Hepatocyte (in vitro differentiated cells): Measurements from ENCODE around the gene GDPD5. TPM values are rescaled to one million over a fixed set of nuclear protein-coding genes. Genes with fewer than 3 reads are reported as not detected.

Experiments used
- DNase-seq: peaks from one replicate; pipeline ENCODE4 v3.0.0-alpha.2; 2016; ENCODE audit warnings: low spot score
- H2AFZ ChIP-seq: fragments of 200-600 bp; sonication (generic); 2 replicates; pipeline ENCODE4 v1.6.0; 2016; ENCODE audit warnings: antibody characterized with exemption, mild to moderate bottlenecking
- H3K27ac ChIP-seq: fragments of 200-600 bp; sonication (generic); 2 replicates; pipeline ENCODE4 v1.5.1; 2016; ENCODE audit warnings: mild to moderate bottlenecking
- H3K27me3 ChIP-seq: fragments of 200-600 bp; sonication (generic); 2 replicates; pipeline ENCODE4 v1.6.1; 2016
- H3K36me3 ChIP-seq: fragments of 200-600 bp; sonication (generic); replicated peaks from 2 replicates; pipeline ENCODE4 v1.5.1; 2016; ENCODE audit warnings: low read depth; ENCODE audit not compliant: insufficient read depth
- H3K4me1 ChIP-seq: fragments of 200-600 bp; sonication (generic); 2 replicates; pipeline ENCODE4 v1.5.1; 2016; ENCODE audit warnings: mild to moderate bottlenecking, moderate library complexity; ENCODE audit not compliant: insufficient read depth
- H3K4me2 ChIP-seq: fragments of 200-600 bp; sonication (generic); 2 replicates; pipeline ENCODE4 v1.6.0; 2016
- H3K4me3 ChIP-seq: fragments of 200-600 bp; sonication (generic); 2 replicates; pipeline ENCODE4 v1.5.1; 2016; ENCODE audit warnings: mild to moderate bottlenecking
- H3K79me2 ChIP-seq: fragments of 200-600 bp; sonication (generic); 2 replicates; pipeline ENCODE4 v1.6.0; 2017; ENCODE audit warnings: mild to moderate bottlenecking
- H3K9me2 ChIP-seq: fragments of 200-600 bp; sonication (generic); replicated peaks from 2 replicates; pipeline ENCODE4 v1.6.0; 2017; ENCODE audit warnings: mild to moderate bottlenecking; ENCODE audit not compliant: insufficient read depth
- H3K9me3 ChIP-seq: fragments of 200-600 bp; sonication (generic); 2 replicates; pipeline ENCODE4 v1.5.1; 2016; ENCODE audit warnings: low read depth, mild to moderate bottlenecking
- H4K20me1 ChIP-seq: fragments of 200-600 bp; sonication (generic); 2 replicates; pipeline ENCODE4 v1.6.0; 2016; ENCODE audit warnings: mild to moderate bottlenecking; ENCODE audit not compliant: insufficient read depth, poor library complexity, severe bottlenecking
- EZH2 ChIP-seq: fragments of 200-600 bp; sonication (generic); IDR thresholded peaks from 2 replicates; pipeline ENCODE4 v1.6.1; 2016; ENCODE audit warnings: antibody characterized with exemption, mild to moderate bottlenecking, borderline replicate concordance
- EZH2phosphoT487 ChIP-seq: fragments of 200-600 bp; sonication (generic); IDR thresholded peaks from one replicate; pipeline ENCODE4 v1.6.1; 2018; ENCODE audit warnings: antibody characterized with exemption, mild to moderate bottlenecking, low read depth, moderate library complexity; ENCODE audit not compliant: unreplicated experiment, severe bottlenecking
- WGBS: methylation state at CpG from one replicate; pipeline ENCODE4 v1.1.6; 2016; ENCODE audit warnings: low lambda C conversion rate; ENCODE audit errors: missing lambda C conversion rate; 5-methylcytosine and 5-hydroxymethylcytosine counted together
- polyA plus RNA-seq: library from polyadenylated mRNA; unstranded; fragments of >200 nt; fragmentation: Nextera tagmentation; extraction: Ambion mirVana; gene quantifications from 2 replicates; pipeline ENCODE4 v1.2.1, GENCODE V29; 2016
- total RNA-seq: library from RNA; depleted of rRNA; stranded (reverse); fragments of >200 nt; gene quantifications from 2 replicates; pipeline ENCODE4 v1.2.3, GENCODE V29; 2014
- TF ChIP-seq, protein P1 (sequence below): fragments of 200-600 bp; sonication (generic); IDR thresholded peaks from 2 replicates; pipeline ENCODE4 v1.5.1; 2016; ENCODE audit warnings: antibody characterized with exemption, mild to moderate bottlenecking; ENCODE audit not compliant: poor library complexity

Gene GDPD5
- total and polyA plus RNA-seq, 2 experiments from 2014 or later = 5.2 to 8.9 TPM

DNA sequence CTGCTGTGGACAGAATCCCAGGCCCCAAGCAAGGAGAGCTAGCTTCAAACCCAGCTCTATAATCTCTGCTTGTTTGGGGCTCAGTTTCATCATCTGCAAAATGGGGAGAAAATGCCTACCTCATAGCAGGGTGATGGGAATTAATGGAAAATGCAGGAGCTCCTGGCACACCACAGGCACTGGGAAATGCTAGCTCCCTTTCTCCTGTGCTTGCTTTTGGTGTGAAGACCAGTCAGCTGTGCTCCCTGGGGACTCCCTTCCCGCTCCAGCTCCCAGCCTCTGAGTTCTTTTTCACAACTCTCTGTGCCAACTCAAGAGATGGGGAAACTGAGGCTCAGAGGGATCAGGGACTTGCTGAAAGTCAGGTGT is 28.1 kb upstream of the GDPD5 start:
- no peaks in the 10 kb centered on the region for H3K79me2 ChIP-seq
- H3K36me3 ChIP-seq = no peaks in the 10 kb centered on the region
- H3K4me3 ChIP-seq = no peak overlapping the region
- H3K9me2 ChIP-seq = no peaks in the 10 kb centered on the region
- no peak for DNase-seq
- H2AFZ ChIP-seq = no peak overlapping the region
- H4K20me1 ChIP-seq = no peaks in the 10 kb centered on the region
- no peaks in the 10 kb centered on the region for H3K27me3 ChIP-seq
- peaks cover 26% of the 10 kb centered on the region for H3K4me1 ChIP-seq
- no peaks in the 10 kb centered on the region for H3K9me3 ChIP-seq
- TF ChIP-seq EZH2 = no peak
- TF ChIP-seq, protein P1, sequence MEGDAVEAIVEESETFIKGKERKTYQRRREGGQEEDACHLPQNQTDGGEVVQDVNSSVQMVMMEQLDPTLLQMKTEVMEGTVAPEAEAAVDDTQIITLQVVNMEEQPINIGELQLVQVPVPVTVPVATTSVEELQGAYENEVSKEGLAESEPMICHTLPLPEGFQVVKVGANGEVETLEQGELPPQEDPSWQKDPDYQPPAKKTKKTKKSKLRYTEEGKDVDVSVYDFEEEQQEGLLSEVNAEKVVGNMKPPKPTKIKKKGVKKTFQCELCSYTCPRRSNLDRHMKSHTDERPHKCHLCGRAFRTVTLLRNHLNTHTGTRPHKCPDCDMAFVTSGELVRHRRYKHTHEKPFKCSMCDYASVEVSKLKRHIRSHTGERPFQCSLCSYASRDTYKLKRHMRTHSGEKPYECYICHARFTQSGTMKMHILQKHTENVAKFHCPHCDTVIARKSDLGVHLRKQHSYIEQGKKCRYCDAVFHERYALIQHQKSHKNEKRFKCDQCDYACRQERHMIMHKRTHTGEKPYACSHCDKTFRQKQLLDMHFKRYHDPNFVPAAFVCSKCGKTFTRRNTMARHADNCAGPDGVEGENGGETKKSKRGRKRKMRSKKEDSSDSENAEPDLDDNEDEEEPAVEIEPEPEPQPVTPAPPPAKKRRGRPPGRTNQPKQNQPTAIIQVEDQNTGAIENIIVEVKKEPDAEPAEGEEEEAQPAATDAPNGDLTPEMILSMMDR = no peak
- TF ChIP-seq EZH2phosphoT487 = no peak
- H3K27ac ChIP-seq = peak overlapping the region; percentile 50
- WGBS = 58% methylated on average over 1 of the region's 1 CpG
- peak overlapping the region; percentile 38 for H3K4me2 ChIP-seq

DNA sequence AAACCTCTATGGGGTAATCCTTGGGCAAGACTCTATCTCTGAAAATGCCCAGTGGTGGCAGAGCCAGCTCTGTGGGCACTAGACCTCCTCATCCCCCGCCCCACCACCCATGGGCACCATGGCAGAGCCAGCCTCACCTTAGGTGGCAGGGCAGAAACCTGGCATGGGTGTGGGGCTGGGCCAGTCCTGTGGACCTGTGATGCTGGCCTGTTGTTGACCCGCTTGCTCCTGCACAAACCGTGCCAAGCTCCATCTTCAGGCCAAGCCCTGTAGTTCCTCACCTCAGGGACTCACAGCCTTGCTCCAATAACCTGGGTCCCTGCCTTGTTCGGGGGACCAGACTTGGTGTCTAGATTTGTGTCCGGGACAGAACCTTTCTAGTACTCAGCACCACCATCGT is 27.4 kb upstream of the GDPD5 start:
- H3K9me2 ChIP-seq = no peaks in the 10 kb centered on the region
- no peaks in the 10 kb centered on the region for H3K27me3 ChIP-seq
- DNase-seq = no peak
- no peak for TF ChIP-seq EZH2phosphoT487
- TF ChIP-seq, protein P1 = no peak
- no peak for TF ChIP-seq EZH2
- no peak overlapping the region for H2AFZ ChIP-seq
- no peak overlapping the region for H3K27ac ChIP-seq
- H3K4me2 ChIP-seq = no peak overlapping the region
- H4K20me1 ChIP-seq = no peaks in the 10 kb centered on the region
- WGBS = 90% methylated on average over 6 of the region's 6 CpGs
- peaks cover 21% of the 10 kb centered on the region for H3K4me1 ChIP-seq
- H3K79me2 ChIP-seq = no peaks in the 10 kb centered on the region
- no peaks in the 10 kb centered on the region for H3K9me3 ChIP-seq
- no peak overlapping the region for H3K4me3 ChIP-seq
- H3K36me3 ChIP-seq = no peaks in the 10 kb centered on the region

DNA sequence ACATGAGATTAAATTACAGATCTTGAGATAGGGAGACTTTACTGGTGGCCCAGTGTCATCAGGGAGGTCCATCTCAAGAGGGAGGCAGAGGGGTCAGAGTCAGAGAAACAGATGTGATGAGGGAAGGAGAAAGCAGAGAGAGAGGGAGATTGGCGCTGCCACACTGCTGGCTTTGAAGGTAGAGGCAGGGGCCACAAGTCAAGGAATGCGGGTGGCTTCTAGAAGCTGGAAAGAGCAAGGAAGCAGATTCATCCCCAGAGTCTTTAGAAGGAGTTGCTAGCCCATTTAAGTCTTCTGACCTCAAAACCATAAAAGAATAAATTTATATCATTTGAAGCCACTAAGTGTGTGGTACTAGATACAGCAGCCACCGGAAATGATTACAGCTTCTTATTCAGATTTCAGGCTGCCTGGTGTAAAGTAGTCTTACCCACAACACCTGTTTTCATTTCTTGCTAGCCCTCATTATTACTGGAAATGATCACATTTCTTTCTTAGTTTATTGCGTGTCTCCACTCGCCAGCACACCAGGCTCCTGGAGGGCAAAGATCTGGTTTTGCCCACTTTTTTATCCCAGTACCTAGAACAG is 23.7 kb upstream of the GDPD5 start:
- no peak overlapping the region for H3K27ac ChIP-seq
- H3K9me2 ChIP-seq = no peaks in the 10 kb centered on the region
- no peaks in the 10 kb centered on the region for H3K79me2 ChIP-seq
- no peak overlapping the region for H2AFZ ChIP-seq
- no peaks in the 10 kb centered on the region for H3K36me3 ChIP-seq
- no peak overlapping the region for H3K4me2 ChIP-seq
- 93% methylated on average over 5 of the region's 5 CpGs for WGBS
- H3K4me3 ChIP-seq = no peak overlapping the region
- no peaks in the 10 kb centered on the region for H3K27me3 ChIP-seq
- peaks cover 11% of the 10 kb centered on the region for H3K4me1 ChIP-seq
- no peak for DNase-seq
- no peaks in the 10 kb centered on the region for H4K20me1 ChIP-seq
- no peak for TF ChIP-seq EZH2
- TF ChIP-seq, protein P1 = no peak
- TF ChIP-seq EZH2phosphoT487 = no peak
- H3K9me3 ChIP-seq = no peaks in the 10 kb centered on the region
